ENCODE measurements around the gene TCEA2. TPM values are rescaled to one million over a fixed set of nuclear protein-coding genes. Genes with fewer than 3 reads are reported as not detected.

Gene TCEA2
- total RNA-seq, 2 donors from 2014 or later: 64.3 to 110 TPM

- peaks cover 46% of the 10 kb centered on the region for H3K27me3 ChIP-seq (ENCODE audit: control insufficient read depth, insufficient read depth, low read length, poor library complexity, severe bottlenecking)
- H3K4me1 ChIP-seq (ENCODE audit: control insufficient read depth, insufficient read depth, low read length): no peaks in the 10 kb centered on the region
- peak; percentile 94 for DNase-seq
- TF ChIP-seq CTCF (conservative IDR thresholded peaks at IDR 0.05): peak; percentile 82
- Mint-ChIP-seq H3K9me3 (no peaks in the 10 kb centered on the region), H3K4me1 (peaks cover 19% of the 10 kb centered on the region), H3K36me3 (ENCODE audit: low read depth) (no peaks in the 10 kb centered on the region), H3K27ac (no peak overlapping the region), H3K4me3 (peak overlapping the region; percentile 41), H3K27me3 (ENCODE audit: insufficient read depth) (peaks cover 53% of the 10 kb centered on the region)
- WGBS, 2 experiments (ENCODE audit: insufficient coverage in 1 of 2, insufficient read length in 1 of 2): 3 to 33% methylated on average over 4 to 52 of the region's 52 CpGs
- no peaks in the 10 kb centered on the region for H3K36me3 ChIP-seq (ENCODE audit: control insufficient read depth, insufficient read depth, low read length)
- H3K27ac ChIP-seq (ENCODE audit: low read depth, low read length): no peak overlapping the region
- no peaks in the 10 kb centered on the region for H3K9me3 ChIP-seq (ENCODE audit: control insufficient read depth, low read length)
- H3K4me3 ChIP-seq (ENCODE audit: low read length): peak overlapping the region; percentile 70
- no peak overlapping the region for H3K9ac ChIP-seq (ENCODE audit: extremely low read depth, low read length, poor library complexity, severe bottlenecking)
These were observed 20.4 kb downstream of the TCEA2 start for GRCh38 chr20:64083378-64083803.

- no peak within 1 kb of the TSS for H3K9ac ChIP-seq (ENCODE audit: extremely low read depth, low read length, poor library complexity, severe bottlenecking)
These were observed 21.0 kb downstream of the TCEA2 start, which contains the start of gene LKAAEAR1 for GRCh38 chr20:64083804-64084684. LKAAEAR1 (minus strand) TSS chr20:64084398; CDS start chr20:64084219, 179 bp downstream.

GRCh38 chr20:64084685-64085152, 21.7 kb downstream of the TCEA2 start:
- Mint-ChIP-seq H3K36me3 (ENCODE audit: low read depth) (no peaks in the 10 kb centered on the region), H3K27me3 (ENCODE audit: insufficient read depth) (peaks cover 56% of the 10 kb centered on the region), H3K27ac (no peak overlapping the region), H3K4me1 (peaks cover 16% of the 10 kb centered on the region), H3K4me3 (peak overlapping the region; percentile 64), H3K9me3 (no peaks in the 10 kb centered on the region)
- Histone ChIP-seq H3K27ac (ENCODE audit: low read depth, low read length) (no peak overlapping the region), H3K36me3 (ENCODE audit: control insufficient read depth, insufficient read depth, low read length) (no peaks in the 10 kb centered on the region), H3K4me3 (ENCODE audit: low read length) (peak overlapping the region; percentile 70), H3K27me3 (ENCODE audit: control insufficient read depth, insufficient read depth, low read length, poor library complexity, severe bottlenecking) (peaks cover 51% of the 10 kb centered on the region), H3K4me1 (ENCODE audit: control insufficient read depth, insufficient read depth, low read length) (no peaks in the 10 kb centered on the region), H3K9me3 (ENCODE audit: control insufficient read depth, low read length) (no peaks in the 10 kb centered on the region), H3K9ac (ENCODE audit: extremely low read depth, low read length, poor library complexity, severe bottlenecking) (no peak overlapping the region)
- DNase-seq: peak; percentile 75
- TF ChIP-seq CTCF (conservative IDR thresholded peaks at IDR 0.05): no peak
- whole genome bisulfite sequencing, 2 experiments (ENCODE audit: insufficient coverage in 1 of 2, insufficient read length in 1 of 2): 24% methylated on average over 23 of the region's 23 CpGs; no CpG with 5 or more reads in 1 of the 2 experiments

More at GRCh38 chr20:64083804-64084684, 21.0 kb downstream of the TCEA2 start, which contains the start of gene LKAAEAR1:
- H3K36me3 ChIP-seq (ENCODE audit: control insufficient read depth, insufficient read depth, low read length): no peaks in the 10 kb centered on the region
- peaks cover 51% of the 10 kb centered on the region for H3K27me3 ChIP-seq (ENCODE audit: control insufficient read depth, insufficient read depth, low read length, poor library complexity, severe bottlenecking)
- 4 to 5% methylated on average over 39 to 86 of the region's 86 CpGs for WGBS, 2 experiments (ENCODE audit: insufficient coverage in 1 of 2, insufficient read length in 1 of 2)
- peaks cover 56% of the 10 kb centered on the region for H3K27me3 Mint-ChIP-seq (ENCODE audit: insufficient read depth)
- H3K4me3 ChIP-seq (ENCODE audit: low read length): peak within 1 kb of the TSS; percentile 70
- H3K9me3 ChIP-seq (ENCODE audit: control insufficient read depth, low read length): no peaks in the 10 kb centered on the region
- TF ChIP-seq CTCF (conservative IDR thresholded peaks at IDR 0.05): no peak
- H3K36me3 Mint-ChIP-seq (ENCODE audit: low read depth): no peaks in the 10 kb centered on the region
- DNase-seq: peak; percentile 68
- no peak within 1 kb of the TSS for H3K27ac ChIP-seq (ENCODE audit: low read depth, low read length)
- no peaks in the 10 kb centered on the region for H3K4me1 ChIP-seq (ENCODE audit: control insufficient read depth, insufficient read depth, low read length)
- H3K4me3 Mint-ChIP-seq: peak within 1 kb of the TSS; percentile 64
- H3K27ac Mint-ChIP-seq: no peak within 1 kb of the TSS
- no peaks in the 10 kb centered on the region for H3K9me3 Mint-ChIP-seq
- peaks cover 17% of the 10 kb centered on the region for H3K4me1 Mint-ChIP-seq
